ENCODE data around the gene EEF1AKMT1.

DNA sequence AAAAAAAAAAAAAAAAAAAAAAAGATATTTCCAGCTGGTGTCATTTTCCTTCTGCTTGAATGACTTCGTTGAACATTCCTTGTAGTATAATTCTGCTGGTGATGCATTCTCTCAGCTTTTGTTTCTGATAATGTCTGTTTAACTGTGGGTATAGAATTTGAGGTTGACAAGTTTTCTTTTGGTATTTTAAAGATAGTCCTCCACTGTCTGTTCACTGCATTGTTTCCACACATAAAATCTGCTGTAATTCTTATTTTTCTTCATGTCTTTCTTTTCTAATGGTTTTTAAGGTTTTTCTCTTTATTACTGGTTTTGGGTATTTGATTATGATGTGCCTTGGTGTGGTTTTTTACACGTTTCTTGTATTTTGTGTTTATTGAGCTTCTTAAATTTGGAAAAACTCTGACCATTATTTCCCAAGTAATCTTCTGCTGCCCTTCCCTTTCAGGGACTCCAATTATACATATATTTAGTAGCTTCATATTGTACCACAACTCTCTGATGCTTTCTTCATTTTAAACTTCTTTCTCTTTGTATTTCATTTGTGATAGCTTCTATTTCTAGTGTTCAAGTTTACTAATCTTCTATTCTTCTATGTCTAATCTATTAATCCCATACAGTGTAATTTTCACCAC lies 6.3 kb downstream of the EEF1AKMT1 start:
- TF ChIP-seq, protein P1, sequence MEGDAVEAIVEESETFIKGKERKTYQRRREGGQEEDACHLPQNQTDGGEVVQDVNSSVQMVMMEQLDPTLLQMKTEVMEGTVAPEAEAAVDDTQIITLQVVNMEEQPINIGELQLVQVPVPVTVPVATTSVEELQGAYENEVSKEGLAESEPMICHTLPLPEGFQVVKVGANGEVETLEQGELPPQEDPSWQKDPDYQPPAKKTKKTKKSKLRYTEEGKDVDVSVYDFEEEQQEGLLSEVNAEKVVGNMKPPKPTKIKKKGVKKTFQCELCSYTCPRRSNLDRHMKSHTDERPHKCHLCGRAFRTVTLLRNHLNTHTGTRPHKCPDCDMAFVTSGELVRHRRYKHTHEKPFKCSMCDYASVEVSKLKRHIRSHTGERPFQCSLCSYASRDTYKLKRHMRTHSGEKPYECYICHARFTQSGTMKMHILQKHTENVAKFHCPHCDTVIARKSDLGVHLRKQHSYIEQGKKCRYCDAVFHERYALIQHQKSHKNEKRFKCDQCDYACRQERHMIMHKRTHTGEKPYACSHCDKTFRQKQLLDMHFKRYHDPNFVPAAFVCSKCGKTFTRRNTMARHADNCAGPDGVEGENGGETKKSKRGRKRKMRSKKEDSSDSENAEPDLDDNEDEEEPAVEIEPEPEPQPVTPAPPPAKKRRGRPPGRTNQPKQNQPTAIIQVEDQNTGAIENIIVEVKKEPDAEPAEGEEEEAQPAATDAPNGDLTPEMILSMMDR (IDR thresholded peaks at IDR 0.05) = no peak
- TF ChIP-seq POLR2A (IDR thresholded peaks at IDR 0.05) = no peak
